Testis (tissue), 3 donors: ENCODE measurements around the gene CCDC138. TPM values are rescaled to one million over a fixed set of nuclear protein-coding genes. Genes with fewer than 3 reads are reported as not detected.
A peak's percentile ranks its signal among the peaks of the same experiment; 100 is the strongest.

Source experiments
- DNase-seq: peaks from one replicate; pipeline ENCODE4 v3.0.0-alpha.2; 2019
- H3K27ac ChIP-seq, 2 donors: fragments of 200-600 bp; sonication (generic); one replicate each; pipeline ENCODE4 v1.5.1; 2019
- H3K27me3 ChIP-seq: fragments of 200-600 bp; sonication (generic); one replicate; pipeline ENCODE4 v1.5.1; 2019
- H3K36me3 ChIP-seq: fragments of 200-600 bp; sonication (generic); one replicate; pipeline ENCODE4 v1.5.1; 2017; ENCODE audit warnings: low read depth; ENCODE audit errors: missing control alignments
- H3K4me1 ChIP-seq: fragments of 200-600 bp; sonication (generic); one replicate; pipeline ENCODE4 v1.5.1; 2019
- H3K4me3 ChIP-seq, 2 donors: fragments of 200-600 bp; sonication (generic); one replicate each; pipeline ENCODE4 v1.5.1; 2017 to 2019
- H3K9me3 ChIP-seq: fragments of 200-600 bp; sonication (generic); one replicate; pipeline ENCODE4 v1.5.1; 2017
- POLR2A ChIP-seq: fragments of 450-650 bp; IDR thresholded peaks from one replicate; pipeline ENCODE4 v1.6.1; 2017; ENCODE audit warnings: antibody characterized with exemption, mild to moderate bottlenecking, moderate library complexity
- WGBS, 2 donors: methylation state at CpG; one replicate each; pipeline ENCODE4 v1.1.5; 2018; 5-methylcytosine and 5-hydroxymethylcytosine counted together
- intact Hi-C: fragments of 100-400 bp; cut with DNase I; formaldehyde crosslinking; loops from one replicate; pipeline ENCODE4 v1.15.1; 2023; ENCODE audit warnings: low total_unique reads
- polyA plus RNA-seq: library from polyadenylated mRNA; stranded (reverse); fragments of 350-450 nt; fragmentation: Illumina TruSeq; extraction: RNeasy Lipid Tissue Mini Kit (QIAGEN cat#74804); gene quantifications from one replicate; pipeline ENCODE4 v1.2.3, GENCODE V29; 2014; ENCODE audit warnings: low read depth, low replicate concordance; ENCODE audit not compliant: insufficient read depth
- total RNA-seq, 2 donors: library from RNA; depleted of rRNA; stranded (reverse); fragments of >200 nt; gene quantifications; one replicate each; pipeline ENCODE4 v1.2.3, GENCODE V29; 2016
- TF ChIP-seq, protein P1 (sequence below), 3 experiments: fragments of 450-650 bp in 2 of 3; fragments of 200-600 bp in 1 of 3; sonication (generic) in 1 of 3; IDR thresholded peaks; one replicate each; pipeline ENCODE4 v1.5.1; 2016 to 2019; ENCODE audit warnings: antibody characterized with exemption in 3 of 3, mild to moderate bottlenecking in 2 of 3, moderate library complexity in 1 of 3

Gene CCDC138
- total and polyA plus RNA-seq, 3 donors from 2014 or later, result 15.7 to 30.9 (median 19.3) TPM

GRCh38 chr2:108778857-108779256 is 7.7 kb upstream of the CCDC138 start:
- no peaks in the 10 kb centered on the region for H3K36me3 ChIP-seq
- H3K4me1 ChIP-seq, result no peaks in the 10 kb centered on the region
- no peak overlapping the region for H3K27ac ChIP-seq
- no peak for DNase-seq
- TF ChIP-seq, protein P1, sequence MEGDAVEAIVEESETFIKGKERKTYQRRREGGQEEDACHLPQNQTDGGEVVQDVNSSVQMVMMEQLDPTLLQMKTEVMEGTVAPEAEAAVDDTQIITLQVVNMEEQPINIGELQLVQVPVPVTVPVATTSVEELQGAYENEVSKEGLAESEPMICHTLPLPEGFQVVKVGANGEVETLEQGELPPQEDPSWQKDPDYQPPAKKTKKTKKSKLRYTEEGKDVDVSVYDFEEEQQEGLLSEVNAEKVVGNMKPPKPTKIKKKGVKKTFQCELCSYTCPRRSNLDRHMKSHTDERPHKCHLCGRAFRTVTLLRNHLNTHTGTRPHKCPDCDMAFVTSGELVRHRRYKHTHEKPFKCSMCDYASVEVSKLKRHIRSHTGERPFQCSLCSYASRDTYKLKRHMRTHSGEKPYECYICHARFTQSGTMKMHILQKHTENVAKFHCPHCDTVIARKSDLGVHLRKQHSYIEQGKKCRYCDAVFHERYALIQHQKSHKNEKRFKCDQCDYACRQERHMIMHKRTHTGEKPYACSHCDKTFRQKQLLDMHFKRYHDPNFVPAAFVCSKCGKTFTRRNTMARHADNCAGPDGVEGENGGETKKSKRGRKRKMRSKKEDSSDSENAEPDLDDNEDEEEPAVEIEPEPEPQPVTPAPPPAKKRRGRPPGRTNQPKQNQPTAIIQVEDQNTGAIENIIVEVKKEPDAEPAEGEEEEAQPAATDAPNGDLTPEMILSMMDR (IDR thresholded peaks at IDR 0.05), result no peak
- no peak for TF ChIP-seq POLR2A
- H3K27me3 ChIP-seq, result no peaks in the 10 kb centered on the region
- intact Hi-C loops, result no loop called here
- no peak overlapping the region for H3K4me3 ChIP-seq
- no peaks in the 10 kb centered on the region for H3K9me3 ChIP-seq
- 87 to 92% methylated on average over 2 of the region's 2 CpGs for WGBS, 2 donors

- Histone ChIP-seq H3K4me3 (peak overlapping the region; percentile 75 to 84), H3K4me1 (no peaks in the 10 kb centered on the region), H3K27me3 (no peaks in the 10 kb centered on the region), H3K9me3 (no peaks in the 10 kb centered on the region), H3K36me3 (no peaks in the 10 kb centered on the region), H3K27ac (peak overlapping the region; percentile 61 to 84)
- no peak for DNase-seq
- intact Hi-C loops, result no loop called here
- WGBS, 2 donors, result 0% methylated on average over 1 of the region's 1 CpG
- TF ChIP-seq, protein P1 (IDR thresholded peaks at IDR 0.05), result no peak
- no peak for TF ChIP-seq POLR2A
Measured at GRCh38 chr2:108786008-108786353, 590 bp upstream of the CCDC138 start.

- H3K27ac ChIP-seq, result peak overlapping the region in 1 of 2 donors; percentile 84
- no peaks in the 10 kb centered on the region for H3K36me3 ChIP-seq
- no peak for TF ChIP-seq POLR2A
- TF ChIP-seq, protein P1 (IDR thresholded peaks at IDR 0.05), result no peak
- no peaks in the 10 kb centered on the region for H3K9me3 ChIP-seq
- no peak for DNase-seq
- H3K4me1 ChIP-seq, result no peaks in the 10 kb centered on the region
- intact Hi-C loops, result no loop called here
- peak overlapping the region; percentile 75 to 84 for H3K4me3 ChIP-seq
- WGBS, 2 donors, result 2% methylated on average over 6 of the region's 6 CpGs
- no peaks in the 10 kb centered on the region for H3K27me3 ChIP-seq
Measured at GRCh38 chr2:108787216-108787541, 608 bp downstream of the CCDC138 start.

- intact Hi-C loops, result no loop called here
- 94% methylated on average over 7 of the region's 7 CpGs for WGBS, 2 donors
Measured at GRCh38 chr2:108803045-108803736, 16.6 kb downstream of the CCDC138 start.

More at GRCh38 chr2:108803045-108803736, 16.6 kb downstream of the CCDC138 start:
- no peaks in the 10 kb centered on the region for H3K27me3 ChIP-seq
- no peaks in the 10 kb centered on the region for H3K9me3 ChIP-seq
- H3K4me1 ChIP-seq, result no peaks in the 10 kb centered on the region
- TF ChIP-seq, protein P1 (IDR thresholded peaks at IDR 0.05), result no peak
- no peak for TF ChIP-seq POLR2A
- DNase-seq, result no peak
- H3K4me3 ChIP-seq, result no peak overlapping the region
- no peak overlapping the region for H3K27ac ChIP-seq
- H3K36me3 ChIP-seq, result no peaks in the 10 kb centered on the region
